Measurements from ENCODE around the gene PRDX1.

GRCh38 chr1:45510972-45511527, 10.6 kb downstream of the PRDX1 start:
- TF ChIP-seq CTCF (conservative IDR thresholded peaks at IDR 0.05; ENCODE audit: low read depth, low read length), result no peak
- TF ChIP-seq EZH2 (IDR thresholded peaks at IDR 0.05; ENCODE audit: borderline replicate concordance, low read depth, low read length, poor library complexity, severe bottlenecking), result no peak

Data from A673 (cell line).